Activated gamma-delta T cell treated with anti-CD3 and anti-CD28 coated beads, Interleukin-2, amount 50 U/mL, for 16 hours (primary cell): ENCODE measurements around the gene C3AR1.
"Not testable (repeated sequence)": the region's sequence is repeated elsewhere in the genome, so short reads cannot be mapped to it uniquely, and the experiment has no call there.

Experiments
- DNase-seq: peaks from one replicate; pipeline ENCODE4 v3.0.0-alpha.2; 2020; ENCODE audit warnings: low read depth

C3AR1 gene

DNA sequence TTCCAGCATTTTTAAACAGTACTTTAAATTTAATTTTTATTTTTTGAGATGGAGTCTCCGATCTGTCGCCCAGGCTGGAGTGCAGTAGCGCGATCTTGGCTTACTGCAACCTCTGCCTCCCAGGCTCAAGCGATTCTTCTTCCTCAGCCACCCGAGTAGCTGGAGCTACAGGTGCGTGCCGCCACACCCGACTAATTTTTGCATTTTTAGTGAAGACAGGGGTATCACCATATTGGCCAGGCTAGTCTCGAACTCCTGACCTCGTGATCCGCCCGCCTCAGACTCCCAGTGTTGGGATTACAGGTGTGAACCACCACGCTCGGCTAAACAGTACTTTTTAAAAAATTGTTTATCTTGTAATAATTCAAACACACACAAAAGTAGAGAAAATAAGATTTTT lies 37.9 kb downstream of the C3AR1 start:
- DNase-seq: no peak

DNA sequence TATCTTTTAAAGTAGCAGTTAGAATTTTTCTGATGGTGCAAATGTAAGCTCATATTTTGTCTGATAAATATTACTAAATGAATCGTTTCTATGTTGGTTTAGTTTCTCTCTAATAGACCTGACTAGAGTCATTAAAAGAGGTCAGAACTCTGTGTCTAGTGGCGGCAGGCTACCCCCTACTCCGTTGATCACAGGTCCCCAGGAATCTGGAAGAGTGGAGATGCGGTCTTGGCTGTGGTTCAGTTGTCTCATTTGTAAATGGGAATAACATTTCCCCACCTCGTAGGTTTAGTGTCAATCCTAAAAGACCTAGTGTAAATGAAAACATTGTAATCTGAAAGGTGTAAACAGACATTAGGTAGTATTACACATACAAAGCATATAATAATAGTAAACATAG lies 38.3 kb downstream of the C3AR1 start:
- DNase-seq: no peak

DNA sequence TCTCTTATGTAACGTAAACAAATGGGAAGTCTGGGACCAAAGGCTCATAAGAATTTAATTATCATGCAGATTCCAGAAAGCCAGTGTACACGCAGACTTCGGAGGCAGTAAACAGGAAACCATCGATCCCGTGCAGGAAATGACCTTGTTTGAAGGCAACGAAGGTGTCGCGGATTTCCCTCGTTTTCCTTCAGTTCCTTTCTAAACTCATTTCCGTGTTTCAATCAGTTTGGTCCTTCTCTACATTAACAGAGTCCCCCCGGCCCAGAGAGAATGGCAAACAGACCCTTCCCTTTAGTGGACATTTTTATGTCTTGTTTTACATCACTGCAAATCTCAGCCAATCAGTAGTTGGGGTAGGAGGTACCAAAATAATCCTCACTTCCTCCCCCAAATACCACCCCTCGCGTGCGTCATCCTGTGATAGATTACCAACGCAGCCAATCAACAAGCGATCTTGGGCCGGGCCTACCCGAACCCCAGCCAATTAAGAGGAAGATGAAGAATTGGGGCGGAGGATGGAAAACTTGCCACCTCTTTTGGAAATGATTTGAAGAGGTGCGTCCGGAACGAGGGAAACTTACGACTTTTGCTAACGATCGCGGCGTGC lies 39.8 kb downstream of the C3AR1 start:
- peak; percentile 93 for DNase-seq

DNA sequence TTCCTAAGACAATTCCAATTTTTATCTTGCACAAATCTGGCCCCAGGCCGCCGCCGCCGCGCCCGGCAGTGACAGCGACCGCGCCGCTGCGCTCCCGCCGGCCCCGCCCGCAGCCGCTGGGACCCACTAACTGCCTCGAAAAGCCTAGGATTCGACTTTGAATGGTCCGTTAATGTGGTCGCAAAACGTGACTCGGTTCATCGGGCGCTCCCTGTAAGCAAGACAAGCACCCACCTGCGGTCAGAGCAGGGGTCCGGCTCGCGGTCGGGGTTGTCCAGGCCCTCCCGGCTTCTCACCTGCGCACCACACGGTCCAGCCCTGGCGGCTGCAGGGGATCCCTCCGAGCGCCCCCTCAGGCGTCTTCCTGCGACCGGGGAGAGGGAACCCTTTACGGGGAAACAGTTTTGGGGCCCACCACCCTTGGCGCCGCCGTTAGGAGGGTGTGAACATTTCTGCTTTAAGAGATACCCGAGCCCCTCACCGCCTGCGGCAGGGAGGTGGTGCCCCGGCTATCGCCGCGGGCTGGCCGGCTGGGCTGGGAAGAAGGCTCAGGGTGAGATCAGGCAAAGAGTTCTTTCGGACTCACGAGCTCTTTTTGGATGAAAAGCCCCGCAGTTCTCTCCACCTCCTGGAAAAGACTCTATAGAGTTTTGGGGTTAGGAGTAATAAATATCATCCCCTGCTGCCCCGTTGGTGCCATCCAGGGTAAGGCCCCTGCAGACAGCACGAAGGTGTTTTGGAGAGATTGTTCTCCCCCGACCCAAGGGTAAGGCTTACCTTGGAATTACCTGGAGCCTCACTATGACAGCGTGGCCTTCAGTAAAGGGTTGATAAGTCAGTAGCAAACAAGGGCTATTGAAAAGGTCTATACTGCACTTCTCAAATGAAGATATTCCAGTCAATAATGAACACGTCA lies 47.2 kb downstream of the C3AR1 start:
- no peak for DNase-seq

DNA sequence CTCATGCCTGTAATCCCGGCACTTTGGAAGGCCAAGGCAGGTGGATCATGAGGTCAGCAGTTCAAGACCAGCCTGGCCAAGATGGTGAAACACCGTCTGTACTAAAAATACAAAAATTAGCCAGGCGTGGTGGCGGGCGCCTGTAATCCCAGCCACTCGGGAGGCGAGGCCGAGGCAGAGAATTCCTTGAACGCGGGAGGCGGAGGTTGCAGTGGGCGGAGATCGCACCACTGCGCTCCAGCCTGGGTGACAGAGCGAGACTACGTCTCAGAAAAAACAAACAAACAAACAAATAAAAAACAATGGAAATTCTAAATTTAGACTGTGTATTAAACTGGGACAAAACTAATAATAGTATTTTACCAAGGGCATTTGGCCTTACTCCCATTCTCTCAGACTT lies 47.9 kb downstream of the C3AR1 start:
- not testable (repeated sequence) for DNase-seq

DNA sequence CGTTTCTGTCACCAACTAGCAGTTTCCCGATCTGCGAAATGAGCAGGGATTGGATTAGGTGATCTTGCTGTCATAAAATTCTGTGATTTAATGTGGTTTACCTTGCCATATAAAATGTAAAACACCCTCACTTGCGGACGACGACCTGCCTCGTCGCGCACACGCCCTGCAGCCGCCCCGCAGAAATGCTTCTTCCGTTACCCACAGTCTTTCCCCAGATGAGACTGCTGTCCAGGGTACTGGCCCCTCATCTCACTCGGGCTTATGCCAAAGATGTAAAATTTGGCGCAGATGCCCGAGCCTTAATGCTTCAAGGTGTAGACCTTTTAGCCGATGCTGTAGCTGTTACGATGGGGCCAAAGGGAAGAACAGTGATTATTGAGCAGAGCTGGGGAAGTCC lies 51.3 kb downstream of the C3AR1 start:
- no peak for DNase-seq

DNA sequence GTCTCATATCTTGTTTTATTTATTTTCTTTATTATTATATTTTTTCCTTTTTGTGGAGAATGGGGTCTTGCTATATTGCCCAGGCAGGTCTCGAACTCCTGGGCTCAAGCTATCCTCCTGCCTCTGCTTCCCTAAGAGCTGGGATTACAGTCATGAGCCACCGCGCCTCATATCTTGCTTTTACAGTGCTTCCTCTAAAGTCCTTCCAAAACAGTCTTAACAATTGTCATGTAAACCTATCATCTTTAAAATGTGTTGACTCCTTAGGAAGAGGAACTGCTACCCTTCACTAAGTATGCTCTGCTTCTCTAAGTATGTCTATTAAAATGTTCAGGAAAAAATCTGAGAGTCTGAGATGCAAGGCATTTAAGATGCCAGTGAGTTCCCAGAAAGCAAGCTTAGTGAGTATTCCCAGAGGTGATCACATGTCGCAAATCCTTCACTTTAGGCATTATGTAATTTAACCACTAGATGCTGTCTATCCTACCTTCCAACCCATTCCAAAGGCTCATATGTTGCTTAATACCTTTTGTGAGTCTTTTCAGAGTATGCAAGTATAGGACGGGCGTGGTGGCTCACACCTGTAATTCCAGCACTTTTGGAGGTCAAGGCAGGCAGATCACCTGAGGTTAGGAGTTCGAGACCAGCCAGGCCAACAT lies 53.4 kb downstream of the C3AR1 start:
- DNase-seq: no peak

DNA sequence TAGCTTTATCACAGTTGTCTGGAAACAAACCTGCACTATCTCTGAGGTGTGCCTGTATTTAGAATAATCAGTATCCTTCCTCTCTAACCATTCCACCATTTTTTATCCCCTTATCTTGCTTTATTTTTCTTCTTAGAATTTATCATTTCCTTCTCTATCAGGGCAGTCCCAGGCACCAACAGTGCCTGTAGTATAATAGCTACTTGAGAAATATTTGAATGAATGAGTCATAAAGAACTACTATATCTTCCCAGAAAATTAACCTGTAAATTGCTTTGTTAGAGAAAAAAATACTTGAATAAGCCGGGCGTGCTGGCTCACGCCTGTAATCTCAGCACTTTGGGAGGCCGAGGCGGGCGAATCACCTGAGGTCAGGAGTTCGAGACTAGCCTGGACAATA lies 54.8 kb downstream of the C3AR1 start:
- DNase-seq: no peak
